ENCODE measurements around the gene NOXO1.

The NOXO1 gene

GRCh38 chr16:1984347-1985225 is 3.3 kb upstream of the NOXO1 start:
- no peaks in the 10 kb centered on the region for H3K9me3 Mint-ChIP-seq
- DNase-seq: no peak

GRCh38 chr16:1983544-1984346 is 2.5 kb upstream of the NOXO1 start, which contains the start of gene GFER:
Gene GFER (plus strand): TSS chr16:1984193. CDS start chr16:1984219, 26 bp downstream.
- DNase-seq: peak; percentile 96
- H3K4me1 Mint-ChIP-seq: peaks cover 21% of the 10 kb centered on the region
- peak within 1 kb of the TSS; percentile 89 for H3K4me3 Mint-ChIP-seq
- peak within 1 kb of the TSS; percentile 61 for H3K27ac Mint-ChIP-seq
- H3K27me3 Mint-ChIP-seq (ENCODE audit: low read depth, poor library complexity): peaks cover 65% of the 10 kb centered on the region
- H3K9me3 Mint-ChIP-seq: no peaks in the 10 kb centered on the region
- peaks cover 14% of the 10 kb centered on the region for H3K36me3 Mint-ChIP-seq (ENCODE audit: low read depth)
- TF ChIP-seq CTCF (IDR thresholded peaks at IDR 0.05): no peak

More at GRCh38 chr16:1984347-1985225, 3.3 kb upstream of the NOXO1 start:
- Mint-ChIP-seq H3K4me1 (peaks cover 26% of the 10 kb centered on the region), H3K4me3 (peak overlapping the region; percentile 89), H3K27ac (peak overlapping the region; percentile 51), H3K36me3 (ENCODE audit: low read depth) (peaks cover 14% of the 10 kb centered on the region), H3K27me3 (ENCODE audit: low read depth, poor library complexity) (peaks cover 68% of the 10 kb centered on the region)
- TF ChIP-seq CTCF (IDR thresholded peaks at IDR 0.05): no peak

- peaks cover 17% of the 10 kb centered on the region for H3K4me1 Mint-ChIP-seq
- H3K36me3 Mint-ChIP-seq (ENCODE audit: low read depth): peaks cover 14% of the 10 kb centered on the region
- H3K27ac Mint-ChIP-seq: peak overlapping the region; percentile 61
- H3K4me3 Mint-ChIP-seq: peak overlapping the region; percentile 79
- peaks cover 65% of the 10 kb centered on the region for H3K27me3 Mint-ChIP-seq (ENCODE audit: low read depth, poor library complexity)
- no peaks in the 10 kb centered on the region for H3K9me3 Mint-ChIP-seq
- no peak for DNase-seq
- TF ChIP-seq CTCF (IDR thresholded peaks at IDR 0.05): no peak
These were observed 1.8 kb upstream of the NOXO1 start for GRCh38 chr16:1982991-1983543.

- Mint-ChIP-seq H3K4me3 (no peak overlapping the region), H3K27ac (no peak overlapping the region), H3K27me3 (ENCODE audit: low read depth, poor library complexity) (peaks cover 64% of the 10 kb centered on the region), H3K4me1 (peaks cover 17% of the 10 kb centered on the region), H3K36me3 (ENCODE audit: low read depth) (peaks cover 12% of the 10 kb centered on the region), H3K9me3 (no peaks in the 10 kb centered on the region)
- DNase-seq: no peak
- TF ChIP-seq CTCF (IDR thresholded peaks at IDR 0.05): no peak
These were observed 754 bp upstream of the NOXO1 start for GRCh38 chr16:1982013-1982433.

- Mint-ChIP-seq H3K36me3 (ENCODE audit: low read depth) (peaks cover 5% of the 10 kb centered on the region), H3K27ac (no peak overlapping the region), H3K4me1 (peaks cover 17% of the 10 kb centered on the region), H3K9me3 (no peaks in the 10 kb centered on the region), H3K4me3 (no peak overlapping the region), H3K27me3 (ENCODE audit: low read depth, poor library complexity) (peaks cover 58% of the 10 kb centered on the region)
- TF ChIP-seq CTCF (IDR thresholded peaks at IDR 0.05): no peak
- DNase-seq: no peak
These were observed 540 bp downstream of the NOXO1 start for GRCh38 chr16:1980770-1981087.

All from nephron progenitor cell (in vitro differentiated cells).